ENCODE results near the gene SHISA8.

The SHISA8 gene

GRCh38 chr22:41946629-41947423, 32.0 kb upstream of the SHISA8 start, which contains the start of gene CENPM:
Gene CENPM, minus strand, starts transcription at chr22:41947152. Its CDS starts 76 bp downstream, at chr22:41947076.
- Histone ChIP-seq H3K36me3 (ENCODE audit: control insufficient read depth, insufficient read depth, low read length) (peaks cover 31% of the 10 kb centered on the region), H3K27ac (ENCODE audit: low read depth, low read length) (peak within 1 kb of the TSS; percentile 93), H3K4me1 (ENCODE audit: control insufficient read depth, insufficient read depth, low read length) (peaks cover 16% of the 10 kb centered on the region), H3K4me3 (ENCODE audit: low read depth, low read length) (peak within 1 kb of the TSS; percentile 80), H3K9me3 (ENCODE audit: control insufficient read depth, insufficient read depth, low read length) (no peaks in the 10 kb centered on the region), H3K9ac (ENCODE audit: low read depth, low read length) (peak within 1 kb of the TSS; percentile 85), H3K27me3 (ENCODE audit: control insufficient read depth, insufficient read depth, low read length) (no peaks in the 10 kb centered on the region)

DNA sequence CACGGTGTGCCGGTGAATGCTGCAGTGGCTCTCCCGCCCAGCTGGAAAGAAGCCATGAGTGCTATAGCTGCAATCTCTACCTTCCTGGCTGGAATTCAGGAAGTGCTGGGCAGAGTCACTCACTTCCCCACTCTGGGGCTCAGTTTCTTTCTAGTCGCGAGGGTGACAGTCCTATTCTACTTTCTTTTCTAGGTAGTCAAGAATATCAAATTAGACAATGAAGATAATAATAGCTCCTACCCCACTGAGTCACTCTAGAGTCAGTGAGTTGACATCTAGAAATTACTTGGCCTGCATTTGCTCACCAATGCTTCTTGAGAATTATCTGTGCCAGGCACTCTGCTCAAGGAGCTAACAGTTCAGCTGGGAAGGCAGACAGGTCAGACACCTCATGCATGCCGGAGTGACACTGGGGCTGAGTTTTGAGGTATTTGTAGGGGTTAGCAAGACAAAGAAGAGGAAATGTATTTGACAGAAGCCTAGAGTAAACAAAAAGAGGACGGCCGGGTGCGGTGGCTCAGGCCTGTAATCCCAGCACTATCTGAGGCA, 28.9 kb upstream of the SHISA8 start:
- peaks cover 4% of the 10 kb centered on the region; the same call in 1 of the 2 replicates for H3K4me1 ChIP-seq (ENCODE audit: control insufficient read depth, insufficient read depth, low read length)
- no peaks in the 10 kb centered on the region for H3K9me3 ChIP-seq (ENCODE audit: control insufficient read depth, insufficient read depth, low read length)
- H3K9ac ChIP-seq (ENCODE audit: low read depth, low read length) = no peak overlapping the region
- H3K27me3 ChIP-seq (ENCODE audit: control insufficient read depth, insufficient read depth, low read length) = no peaks in the 10 kb centered on the region
- peaks cover 51% of the 10 kb centered on the region for H3K36me3 ChIP-seq (ENCODE audit: control insufficient read depth, insufficient read depth, low read length)
- no peak overlapping the region for H3K4me3 ChIP-seq (ENCODE audit: low read depth, low read length)
- H3K27ac ChIP-seq (ENCODE audit: low read depth, low read length) = no peak overlapping the region

GRCh38 chr22:41940832-41941765, 26.2 kb upstream of the SHISA8 start:
- peaks cover 4% of the 10 kb centered on the region; the same call in 1 of the 2 replicates for H3K4me1 ChIP-seq (ENCODE audit: control insufficient read depth, insufficient read depth, low read length)
- H3K36me3 ChIP-seq (ENCODE audit: control insufficient read depth, insufficient read depth, low read length) = peaks cover 61% of the 10 kb centered on the region
- no peaks in the 10 kb centered on the region for H3K27me3 ChIP-seq (ENCODE audit: control insufficient read depth, insufficient read depth, low read length)
- no peak overlapping the region for H3K9ac ChIP-seq (ENCODE audit: low read depth, low read length)
- no peak overlapping the region for H3K27ac ChIP-seq (ENCODE audit: low read depth, low read length)
- no peaks in the 10 kb centered on the region for H3K9me3 ChIP-seq (ENCODE audit: control insufficient read depth, insufficient read depth, low read length)
- no peak overlapping the region for H3K4me3 ChIP-seq (ENCODE audit: low read depth, low read length)

GRCh38 chr22:41939981-41940831, 25.3 kb upstream of the SHISA8 start:
- no peaks in the 10 kb centered on the region for H3K4me1 ChIP-seq (ENCODE audit: control insufficient read depth, insufficient read depth, low read length)
- no peaks in the 10 kb centered on the region for H3K9me3 ChIP-seq (ENCODE audit: control insufficient read depth, insufficient read depth, low read length)
- no peaks in the 10 kb centered on the region for H3K27me3 ChIP-seq (ENCODE audit: control insufficient read depth, insufficient read depth, low read length)
- H3K4me3 ChIP-seq (ENCODE audit: low read depth, low read length) = no peak overlapping the region
- no peak overlapping the region for H3K9ac ChIP-seq (ENCODE audit: low read depth, low read length)
- no peak overlapping the region for H3K27ac ChIP-seq (ENCODE audit: low read depth, low read length)
- peaks cover 61% of the 10 kb centered on the region for H3K36me3 ChIP-seq (ENCODE audit: control insufficient read depth, insufficient read depth, low read length)

GRCh38 chr22:41936894-41937169, 22.0 kb upstream of the SHISA8 start:
- Histone ChIP-seq H3K9ac (ENCODE audit: low read depth, low read length) (no peak overlapping the region), H3K9me3 (ENCODE audit: control insufficient read depth, insufficient read depth, low read length) (no peaks in the 10 kb centered on the region), H3K4me3 (ENCODE audit: low read depth, low read length) (no peak overlapping the region), H3K4me1 (ENCODE audit: control insufficient read depth, insufficient read depth, low read length) (no peaks in the 10 kb centered on the region), H3K27ac (ENCODE audit: low read depth, low read length) (no peak overlapping the region), H3K27me3 (ENCODE audit: control insufficient read depth, insufficient read depth, low read length) (no peaks in the 10 kb centered on the region), H3K36me3 (ENCODE audit: control insufficient read depth, insufficient read depth, low read length) (peaks cover 34% of the 10 kb centered on the region)

DNA sequence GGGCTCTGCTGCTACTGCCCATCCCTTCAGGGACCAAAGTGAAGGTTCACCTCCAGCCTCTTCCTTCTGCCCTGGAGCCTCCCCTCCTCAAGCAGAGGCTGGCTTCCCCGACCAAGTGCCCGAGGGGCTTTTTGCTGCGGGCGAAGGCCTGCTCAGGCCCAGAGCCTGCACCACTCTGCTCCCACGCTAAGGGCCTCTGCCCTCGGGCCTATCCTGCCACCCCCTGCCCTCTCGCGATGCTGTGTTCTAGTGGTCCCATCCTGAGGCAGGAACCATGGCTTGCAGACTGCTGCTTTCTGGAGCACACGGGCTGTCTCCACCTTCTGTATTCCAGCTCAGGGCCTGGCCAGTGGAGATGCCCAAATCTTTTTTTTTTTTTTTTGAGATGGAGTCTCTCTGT, 20.6 kb upstream of the SHISA8 start:
- Histone ChIP-seq H3K4me1 (ENCODE audit: control insufficient read depth, insufficient read depth, low read length) (no peaks in the 10 kb centered on the region), H3K27me3 (ENCODE audit: control insufficient read depth, insufficient read depth, low read length) (no peaks in the 10 kb centered on the region), H3K27ac (ENCODE audit: low read depth, low read length) (no peak overlapping the region), H3K4me3 (ENCODE audit: low read depth, low read length) (no peak overlapping the region), H3K9ac (ENCODE audit: low read depth, low read length) (no peak overlapping the region), H3K36me3 (ENCODE audit: control insufficient read depth, insufficient read depth, low read length) (peaks cover 22% of the 10 kb centered on the region), H3K9me3 (ENCODE audit: control insufficient read depth, insufficient read depth, low read length) (no peaks in the 10 kb centered on the region)

DNA sequence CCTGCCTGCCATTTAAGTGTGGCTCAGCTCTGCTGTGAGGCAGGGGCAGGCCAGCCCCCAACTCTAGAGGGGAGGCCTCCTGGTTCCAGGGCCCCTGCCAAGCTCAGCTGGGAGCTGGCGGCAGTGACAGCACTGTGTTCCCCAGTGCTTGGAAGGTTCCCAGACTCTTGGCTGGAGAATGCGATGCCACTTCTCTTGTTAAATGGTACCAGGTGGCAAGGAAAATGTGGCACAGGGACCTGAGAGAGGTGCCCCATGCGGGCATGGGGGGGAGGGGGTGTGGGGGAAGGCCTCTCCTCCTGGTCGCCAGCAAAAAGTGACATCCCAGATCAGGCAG, 20.1 kb upstream of the SHISA8 start:
- Histone ChIP-seq H3K9ac (ENCODE audit: low read depth, low read length) (no peak overlapping the region), H3K27ac (ENCODE audit: low read depth, low read length) (no peak overlapping the region)

DNA sequence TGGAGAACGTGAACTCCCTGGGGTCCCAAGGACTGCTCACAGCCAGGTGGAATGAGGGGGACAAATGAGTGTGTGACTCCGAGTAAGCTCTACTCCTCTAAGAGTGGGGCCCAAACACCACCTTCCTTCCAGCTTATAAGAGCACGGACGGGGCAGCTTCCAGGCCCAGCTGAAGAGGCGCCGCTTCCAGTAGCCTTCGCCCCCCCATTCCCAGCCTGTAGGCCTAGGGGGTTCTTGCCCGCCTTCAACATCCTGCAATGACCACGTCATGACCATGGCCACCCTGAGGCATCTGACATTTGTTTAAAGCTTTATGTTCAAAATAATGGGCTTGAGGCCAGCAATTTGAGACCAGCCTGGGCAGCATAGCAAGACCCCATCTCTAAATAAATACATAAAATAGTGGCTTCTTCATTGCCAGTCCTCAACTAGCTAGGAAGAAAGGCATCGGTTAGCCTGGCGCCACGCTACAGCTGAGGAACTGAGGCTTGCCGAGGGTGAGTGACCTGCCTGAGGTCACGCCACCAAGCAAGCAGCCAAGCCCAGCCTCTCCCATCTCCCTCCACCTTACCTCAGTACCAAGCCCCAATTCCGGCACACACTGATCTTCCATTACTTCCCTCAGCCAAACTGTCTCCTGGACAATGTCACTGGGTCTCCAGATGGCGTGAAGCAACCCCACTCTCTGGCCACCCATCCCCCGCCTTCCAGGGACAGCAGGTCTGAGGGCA, 19.6 kb upstream of the SHISA8 start:
- H3K36me3 ChIP-seq (ENCODE audit: control insufficient read depth, insufficient read depth, low read length) = peaks cover 20% of the 10 kb centered on the region
- H3K4me3 ChIP-seq (ENCODE audit: low read depth, low read length) = no peak overlapping the region
- no peak overlapping the region for H3K27ac ChIP-seq (ENCODE audit: low read depth, low read length)
- H3K4me1 ChIP-seq (ENCODE audit: control insufficient read depth, insufficient read depth, low read length) = no peaks in the 10 kb centered on the region
- no peaks in the 10 kb centered on the region for H3K9me3 ChIP-seq (ENCODE audit: control insufficient read depth, insufficient read depth, low read length)
- H3K27me3 ChIP-seq (ENCODE audit: control insufficient read depth, insufficient read depth, low read length) = no peaks in the 10 kb centered on the region
- no peak overlapping the region for H3K9ac ChIP-seq (ENCODE audit: low read depth, low read length)

More for the DNA sequence above, 20.1 kb upstream of the SHISA8 start:
- Histone ChIP-seq H3K27me3 (ENCODE audit: control insufficient read depth, insufficient read depth, low read length) (no peaks in the 10 kb centered on the region), H3K4me1 (ENCODE audit: control insufficient read depth, insufficient read depth, low read length) (no peaks in the 10 kb centered on the region), H3K4me3 (ENCODE audit: low read depth, low read length) (no peak overlapping the region), H3K9me3 (ENCODE audit: control insufficient read depth, insufficient read depth, low read length) (no peaks in the 10 kb centered on the region), H3K36me3 (ENCODE audit: control insufficient read depth, insufficient read depth, low read length) (peaks cover 21% of the 10 kb centered on the region)

DNA sequence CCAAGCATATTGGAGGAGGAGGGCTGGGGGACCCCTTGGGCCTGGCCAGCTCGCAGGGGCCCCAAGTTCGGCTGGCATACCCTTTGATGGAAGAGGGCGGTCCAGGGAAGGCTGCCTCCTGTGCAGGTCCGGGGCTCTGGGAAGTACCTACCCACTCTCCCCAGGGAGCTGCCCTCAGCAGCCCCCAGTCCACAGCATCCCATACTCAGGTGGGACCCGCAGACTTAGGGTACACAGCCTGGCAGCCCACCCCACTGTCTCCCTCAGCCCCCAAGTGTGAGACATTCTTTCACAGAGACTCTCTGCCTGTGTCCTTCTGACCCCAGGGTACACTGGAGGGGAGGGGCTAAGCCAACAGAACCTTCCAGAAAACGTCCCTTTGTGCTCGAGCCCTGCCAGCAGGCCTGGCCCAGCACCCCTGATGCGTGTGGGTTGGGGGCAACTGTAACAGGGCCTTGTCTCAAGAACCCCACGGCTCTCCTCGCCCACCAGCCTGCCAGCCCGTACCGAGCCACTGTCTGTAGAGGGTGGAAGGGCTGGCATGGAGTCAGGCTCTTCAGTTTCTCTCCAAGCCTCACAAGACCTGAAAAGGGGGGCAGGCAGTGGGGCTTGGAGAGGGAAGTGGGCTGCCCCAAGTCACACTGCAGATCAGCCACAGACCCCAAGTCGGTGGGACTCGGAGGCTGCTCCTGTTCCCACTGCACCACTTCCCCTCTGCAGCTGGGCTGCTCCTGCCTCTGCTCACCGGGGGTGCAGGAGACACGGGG, 18.7 kb upstream of the SHISA8 start:
- no peaks in the 10 kb centered on the region for H3K4me1 ChIP-seq (ENCODE audit: control insufficient read depth, insufficient read depth, low read length)
- H3K27ac ChIP-seq (ENCODE audit: low read depth, low read length) = no peak overlapping the region
- no peak overlapping the region for H3K9ac ChIP-seq (ENCODE audit: low read depth, low read length)
- peaks cover 12% of the 10 kb centered on the region for H3K36me3 ChIP-seq (ENCODE audit: control insufficient read depth, insufficient read depth, low read length)
- no peak overlapping the region for H3K4me3 ChIP-seq (ENCODE audit: low read depth, low read length)
- H3K27me3 ChIP-seq (ENCODE audit: control insufficient read depth, insufficient read depth, low read length) = peaks cover 2% of the 10 kb centered on the region; the same call in 1 of the 2 replicates
- H3K9me3 ChIP-seq (ENCODE audit: control insufficient read depth, insufficient read depth, low read length) = no peaks in the 10 kb centered on the region

Measured in HUES48 (cell line).